Measurements from ENCODE around the gene CDH12. TPM values are rescaled to one million over a fixed set of nuclear protein-coding genes. Genes with fewer than 3 reads are reported as not detected.

The CDH12 gene
- total and polyA plus RNA-seq, 10 of the 15 experiments (the other 5 are each of a cell fraction or from before 2014, with no cell fraction given), result 0.03 to 0.16 TPM; not detected in 8

- POLR2A ChIA-PET, result no interaction called here
- in situ Hi-C loops (cut with MboI), result no loop called here
- WGBS (ENCODE audit: insufficient coverage, insufficient replicate concordance, low lambda C conversion rate, missing lambda C conversion rate), result 26% methylated on average over 4 of the region's 4 CpGs
- Histone ChIP-seq H3K79me2 (ENCODE audit: control insufficient read depth, insufficient read depth, low read length) (no peaks in the 10 kb centered on the region), H3K4me2 (ENCODE audit: control insufficient read depth, insufficient read depth) (no peak overlapping the region), H3K27me3 (replicated peaks in 1 of 2; ENCODE audit: control insufficient read depth in 2 of 2, insufficient read depth in 2 of 2, low read length in 1 of 2) (no peaks in the 10 kb centered on the region), H3K4me1 (ENCODE audit: control insufficient read depth, insufficient read depth, low read length) (no peaks in the 10 kb centered on the region), H2AFZ (ENCODE audit: control insufficient read depth, low read depth, low read length) (no peak overlapping the region), H3K4me3 (no peak overlapping the region), H3K9ac (ENCODE audit: control insufficient read depth, insufficient read depth, low read length) (no peak overlapping the region), H3K9me3 (replicated peaks; ENCODE audit: control insufficient read depth, insufficient read depth, low read length) (no peaks in the 10 kb centered on the region), H3K27ac (ENCODE audit: control insufficient read depth, insufficient read depth) (no peak overlapping the region), H4K20me1 (ENCODE audit: control insufficient read depth, insufficient read depth) (no peaks in the 10 kb centered on the region), H3K36me3 (ENCODE audit: control insufficient read depth in 2 of 2, insufficient read depth in 2 of 2, low read length in 1 of 2) (no peaks in the 10 kb centered on the region)
- ATAC-seq, result no peak
- intact Hi-C loops (cut with micrococcal nuclease; ENCODE audit: unreplicated experiment), result no loop called here
- no peak for DNase-seq (ENCODE audit: low read depth, low spot score)
- RAD21 ChIA-PET (ENCODE audit: unreplicated experiment), result no interaction called here
- no peak for FAIRE-seq
- SMC1A ChIA-PET (ENCODE audit: uncharacterized antibody, unreplicated experiment), result interaction anchor here (1.0 kb wide), 1 partner anchor 10 kb away, joined by 3 read pairs; no protein-coding TSS in a partner anchor
- CTCF ChIA-PET, result interaction anchor here (1.2 to 1.5 kb wide), 2 partner anchors 10 to 122 kb away, joined by 3 to 4 read pairs; no protein-coding TSS in a partner anchor
- no TSS peak for BruUV-seq (replicated peaks)
- TF ChIP-seq CEBPZ (IDR thresholded peaks at IDR 0.05; ENCODE audit: low read depth, low read length) (no peak), FOXM1 (IDR thresholded peaks at IDR 0.05; ENCODE audit: low read depth, low read length) (no peak), TCF12 (IDR thresholded peaks at IDR 0.05; ENCODE audit: low read depth, low read length) (no peak), ZNF207 (IDR thresholded peaks at IDR 0.05; ENCODE audit: borderline replicate concordance) (no peak), ZNF24 (IDR thresholded peaks at IDR 0.05) (no peak), SREBF2 (IDR thresholded peaks at IDR 0.05; ENCODE audit: low read length) (no peak), MXI1 (IDR thresholded peaks at IDR 0.05; ENCODE audit: low read depth, low read length) (no peak), TBL1XR1 (IDR thresholded peaks at IDR 0.05; ENCODE audit: low read depth, low read length) (no peak), ZBTB40 (IDR thresholded peaks at IDR 0.05; ENCODE audit: borderline replicate concordance) (no peak), ZNF274 (IDR thresholded peaks at IDR 0.05; ENCODE audit: insufficient read depth, insufficient read length) (no peak), NR2C1 (IDR thresholded peaks at IDR 0.05) (no peak), HCFC1 (IDR thresholded peaks at IDR 0.05; ENCODE audit: low read length) (no peak)
These were observed 262.4 kb downstream of the CDH12 start for GRCh38 chr5:22590677-22591268.

Data from GM12878 (cell line).